Kasumi-1 (cell line): ENCODE data around the gene CRISPLD2.

Experiments used
- DNase-seq, 2 experiments: peaks; one replicate each; lab custom pipeline; 2025; lab: John Stamatoyannopoulos, UW

Gene CRISPLD2

DNA sequence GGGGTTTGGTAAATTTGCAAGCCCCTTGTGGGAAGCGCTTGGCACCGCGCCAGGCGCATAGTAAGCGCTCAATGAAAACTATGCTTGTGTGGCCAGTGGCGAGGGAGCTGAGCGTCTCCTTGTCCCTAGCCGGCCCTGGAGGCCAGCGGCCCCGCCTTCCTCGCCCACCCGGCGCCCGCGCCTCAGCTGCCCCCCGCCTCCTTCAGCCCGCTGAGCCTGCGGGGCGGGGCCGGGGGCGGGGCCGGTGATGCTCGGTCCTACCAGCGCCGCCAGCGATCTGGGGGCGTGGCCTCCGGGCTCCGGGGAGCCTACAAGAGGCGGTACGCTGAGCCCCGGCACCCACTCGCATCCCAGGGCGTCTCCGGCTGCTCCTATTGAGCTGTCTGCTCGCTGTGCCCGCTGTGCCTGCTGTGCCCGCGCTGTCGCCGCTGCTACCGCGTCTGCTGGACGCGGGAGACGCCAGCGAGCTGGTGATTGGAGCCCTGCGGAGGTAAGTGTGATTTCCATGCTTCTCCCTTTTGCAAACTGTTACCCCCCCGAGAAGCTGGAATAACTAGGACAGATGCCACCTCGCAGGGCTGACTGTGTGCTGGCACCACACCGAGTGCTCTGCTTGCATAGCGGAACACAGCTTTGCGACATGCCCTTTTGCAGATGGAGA, at the start of gene CRISPLD2:
CRISPLD2 (plus strand) TSS at position 342 of the 661 bp plus-strand sequence. CDS start 18,511 bp downstream, outside the sequence.
- DNase-seq, result peak; percentile 68 to 78

- no peak for DNase-seq
Observed at GRCh38 chr16:84773312-84773711, 46.5 kb upstream of the CRISPLD2 start.

DNA sequence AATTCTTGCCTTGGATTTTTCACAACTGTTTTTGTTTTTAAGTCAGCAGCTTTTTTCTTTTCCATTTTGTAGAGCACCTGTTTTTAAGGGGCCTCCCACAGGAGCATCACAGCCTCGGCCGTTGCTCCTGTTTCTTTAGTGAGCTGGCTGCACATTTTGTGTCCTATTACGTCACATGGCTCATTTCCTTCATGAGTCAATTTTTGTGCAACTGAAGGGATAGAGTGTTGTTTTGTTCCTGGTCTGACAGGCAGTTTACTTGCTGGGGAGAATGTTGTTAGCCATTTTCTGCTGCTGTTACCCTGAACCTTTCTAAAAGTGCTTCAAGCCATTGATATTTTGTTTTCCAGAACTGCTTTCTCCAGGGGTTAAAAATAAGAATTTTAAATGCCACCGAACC, 45.0 kb upstream of the CRISPLD2 start:
- peak; percentile 31 to 37 for DNase-seq

GRCh38 chr16:84775262-84775810, 44.4 kb upstream of the CRISPLD2 start:
- no peak for DNase-seq

DNA sequence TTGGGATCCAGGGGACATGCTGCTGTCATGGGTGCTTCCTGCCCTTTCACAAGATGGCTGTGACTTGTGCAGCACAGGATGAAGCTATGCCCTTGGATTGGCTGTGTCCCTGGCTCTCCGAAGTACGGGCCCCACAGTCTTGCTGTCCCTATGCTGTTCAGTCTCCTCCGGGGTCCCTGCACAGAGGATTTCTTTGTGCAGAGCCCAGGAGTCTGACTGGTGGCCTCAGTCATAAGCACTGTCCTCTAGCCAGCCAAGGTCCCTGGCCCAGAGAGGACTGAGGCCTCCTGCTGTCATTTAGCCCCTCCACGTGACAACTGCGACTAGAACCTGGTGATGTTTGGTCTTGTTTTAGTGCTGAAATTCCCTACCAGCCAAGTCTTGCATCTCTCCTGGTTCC, 42.4 kb upstream of the CRISPLD2 start:
- DNase-seq, result no peak

DNA sequence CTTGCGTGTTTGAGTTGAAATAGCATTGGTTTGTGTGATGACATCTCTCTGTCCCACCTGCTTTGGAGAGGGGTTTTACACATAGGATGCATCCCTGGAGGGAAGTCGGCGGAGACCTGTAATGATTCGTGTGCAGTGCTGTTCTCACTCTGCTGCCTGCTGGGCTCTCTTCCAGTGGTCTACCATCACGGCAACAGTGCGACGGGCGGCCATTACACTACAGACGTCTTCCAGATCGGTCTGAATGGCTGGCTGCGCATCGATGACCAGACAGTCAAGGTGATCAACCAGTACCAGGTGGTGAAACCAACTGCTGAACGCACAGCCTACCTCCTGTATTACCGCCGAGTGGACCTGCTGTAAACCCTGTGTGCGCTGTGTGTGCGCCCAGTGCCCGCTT, 41.1 kb upstream of the CRISPLD2 start:
- DNase-seq, result no peak

DNA sequence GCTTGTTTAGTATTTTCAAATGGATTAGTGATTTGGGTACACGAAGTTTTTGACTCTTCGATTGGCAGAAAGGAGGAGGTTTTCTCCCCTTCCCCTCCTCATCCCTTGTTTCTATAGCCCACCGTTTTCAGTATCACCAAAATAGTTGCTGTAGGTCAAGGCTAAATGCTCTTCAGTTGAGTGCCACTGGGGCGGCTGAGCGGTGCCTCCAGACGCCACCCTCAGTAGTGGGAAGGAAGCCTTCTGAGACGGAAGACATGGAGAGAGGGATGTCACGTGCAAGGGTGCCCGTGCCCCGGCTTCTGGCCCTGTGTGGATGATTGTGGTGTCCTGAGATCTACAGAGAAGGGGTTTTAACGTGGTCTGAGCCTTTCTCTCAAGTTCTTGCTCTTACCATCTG, 39.7 kb upstream of the CRISPLD2 start:
- no peak for DNase-seq

DNA sequence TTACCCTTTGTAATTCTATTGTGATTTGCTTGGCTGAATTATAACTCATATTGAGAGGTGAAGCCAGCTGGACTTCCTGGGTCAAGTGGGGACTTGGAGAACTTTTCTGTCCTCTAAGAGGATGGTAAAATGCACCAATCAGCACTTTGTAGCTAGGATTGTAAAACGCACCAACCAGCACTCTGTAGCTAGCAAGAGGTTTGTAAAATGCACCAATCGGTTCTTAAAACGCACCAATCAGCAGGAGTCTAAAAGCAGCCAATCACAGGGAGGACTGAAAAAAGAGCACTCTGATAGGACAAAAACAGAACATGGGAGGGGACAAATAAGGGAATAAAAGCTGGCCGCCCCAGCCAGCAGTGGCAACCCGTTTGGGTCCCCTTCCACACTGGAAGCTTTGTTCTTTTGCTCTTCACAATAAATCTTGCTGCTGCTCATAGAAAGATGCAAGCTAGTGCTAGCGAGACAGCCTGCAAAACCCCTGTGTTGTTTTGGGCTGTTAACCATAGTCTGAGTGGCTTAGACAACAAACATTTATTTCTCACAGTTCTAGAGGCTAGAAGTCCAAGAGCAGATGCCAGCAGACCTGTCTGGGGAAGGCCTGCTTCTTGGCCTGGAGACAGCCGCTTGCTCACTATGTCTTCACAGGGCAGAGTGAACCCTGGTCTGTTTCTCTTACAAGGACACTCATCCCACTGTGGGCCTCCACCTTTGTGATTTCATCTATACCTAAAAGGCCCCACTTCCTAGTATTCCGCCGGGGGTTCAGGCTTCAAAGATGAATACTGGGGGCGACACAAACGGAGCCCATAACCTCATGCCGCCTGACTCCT, 39.0 kb upstream of the CRISPLD2 start:
- DNase-seq, result no peak

DNA sequence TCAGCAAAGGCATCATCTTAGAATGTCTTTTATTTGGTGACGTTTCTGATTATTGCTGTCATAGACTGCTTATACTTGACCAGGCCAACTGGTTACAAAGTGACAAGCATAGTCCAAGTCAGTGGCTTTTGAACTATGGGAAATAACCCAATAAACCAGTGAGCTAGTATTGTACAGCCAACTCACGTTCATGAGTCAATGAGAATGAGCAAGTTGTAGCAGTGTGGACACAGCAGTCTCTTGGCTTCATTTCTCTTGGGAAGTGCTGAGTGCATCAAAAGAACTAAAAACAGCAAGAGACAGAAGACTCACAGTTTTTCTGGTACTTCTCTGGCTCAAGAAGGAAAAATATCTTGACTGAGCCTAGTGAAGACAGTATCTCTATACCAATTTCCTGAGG, 36.9 kb upstream of the CRISPLD2 start:
- DNase-seq, result no peak

GRCh38 chr16:84785843-84786581, 33.8 kb upstream of the CRISPLD2 start:
- no peak for DNase-seq

- no peak for DNase-seq
Observed at GRCh38 chr16:84786605-84787262, 33.1 kb upstream of the CRISPLD2 start.

DNA sequence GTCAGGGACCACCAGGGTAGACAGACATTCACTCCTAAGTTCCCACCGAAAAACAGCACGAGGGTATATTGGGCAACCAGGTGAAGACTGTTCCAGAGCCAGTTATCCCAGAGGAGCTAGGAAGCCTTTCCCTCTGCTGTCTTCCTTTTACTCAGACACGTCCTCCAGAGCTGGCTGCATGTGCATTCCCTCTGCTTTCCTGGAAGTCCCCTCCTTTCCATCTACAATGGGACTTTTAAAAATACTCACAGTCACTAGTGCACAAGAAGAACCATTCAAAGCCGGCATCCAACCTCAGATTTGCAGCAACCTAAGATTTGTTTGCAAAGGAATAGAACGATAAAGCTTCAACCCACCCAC, 32.5 kb upstream of the CRISPLD2 start:
- DNase-seq, result no peak

DNA sequence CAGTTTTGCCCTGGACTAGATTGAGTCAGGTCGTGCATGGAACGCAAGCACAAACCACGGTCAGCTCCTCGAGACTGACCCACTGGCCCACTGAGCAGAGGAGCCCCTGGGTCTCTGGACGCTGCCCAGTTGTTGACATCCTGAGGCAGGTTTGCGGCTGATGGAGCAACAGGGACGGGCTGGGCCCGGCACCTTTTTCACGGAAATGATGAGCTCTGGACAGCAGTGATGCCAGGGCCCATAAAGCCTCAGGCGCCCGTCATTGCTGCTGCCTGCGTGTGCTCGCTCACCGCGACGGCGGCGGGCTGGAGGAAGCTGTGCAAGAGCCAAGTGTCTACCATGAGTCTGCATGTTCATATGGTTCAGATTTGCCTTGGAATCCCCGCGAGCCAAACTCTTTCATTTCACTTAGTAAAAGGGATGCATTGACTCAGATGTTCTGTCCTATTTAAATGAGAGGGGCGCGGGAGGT, 30.8 kb upstream of the CRISPLD2 start:
- no peak for DNase-seq

DNA sequence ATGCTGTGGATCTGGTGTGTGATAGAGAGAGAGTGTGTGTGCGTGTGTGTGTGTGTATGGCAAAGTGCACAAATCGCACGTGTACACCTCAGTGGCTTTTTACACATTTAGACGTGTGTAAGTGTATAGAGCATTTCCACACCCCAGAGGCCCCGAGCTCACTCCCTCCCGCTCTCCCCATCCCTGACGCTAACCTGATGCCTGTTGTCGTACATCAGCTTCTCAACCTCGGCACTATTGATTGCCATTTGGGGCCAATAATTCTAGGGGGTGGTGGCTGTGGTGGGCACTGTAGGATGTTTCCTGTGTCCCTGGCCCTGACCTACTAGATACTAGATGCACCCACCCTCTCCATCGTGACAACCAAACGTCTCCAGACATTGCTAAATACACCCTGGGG, 30.4 kb upstream of the CRISPLD2 start:
- DNase-seq, result no peak

- no peak for DNase-seq
Observed at GRCh38 chr16:84790301-84790700, 29.5 kb upstream of the CRISPLD2 start.

DNA sequence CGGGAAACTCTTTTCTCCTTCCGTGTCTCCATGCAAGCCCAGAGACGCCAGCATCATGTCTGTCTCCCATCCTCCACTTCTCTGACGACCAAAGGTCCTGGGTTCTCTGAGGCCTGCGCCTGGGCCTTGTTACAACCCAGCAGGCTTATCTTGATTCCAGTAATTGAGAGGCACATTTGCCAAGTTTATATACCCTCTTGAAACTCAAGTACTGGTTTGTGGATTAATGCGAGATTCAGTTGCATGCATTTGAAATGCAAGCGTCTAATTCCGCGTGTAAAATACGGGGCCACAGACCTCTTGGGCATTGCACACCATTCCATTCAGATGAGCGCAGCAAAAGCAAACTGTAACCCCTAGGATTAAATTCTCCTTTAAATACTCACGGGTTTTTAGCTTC, 28.7 kb upstream of the CRISPLD2 start:
- no peak for DNase-seq

DNA sequence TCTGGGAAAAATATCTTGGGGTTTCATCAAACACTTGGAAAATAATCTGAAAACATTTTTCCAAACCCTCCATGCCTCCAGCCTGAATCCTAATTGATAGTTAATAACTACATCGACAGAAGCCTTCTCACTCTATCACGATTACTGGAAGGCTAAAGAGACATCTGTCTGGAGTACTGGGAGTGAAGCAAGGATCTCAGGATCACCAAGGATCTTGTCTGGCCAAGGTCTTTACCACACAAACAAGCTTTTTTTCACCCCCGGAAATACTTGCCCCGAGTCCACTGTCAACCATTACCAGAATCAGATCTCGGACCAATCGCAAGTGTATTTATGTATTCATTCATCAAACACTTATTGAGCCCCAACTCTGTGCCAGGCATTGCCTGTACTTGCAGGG, 28.3 kb upstream of the CRISPLD2 start:
- no peak for DNase-seq

- DNase-seq, result no peak
Observed at GRCh38 chr16:84794186-84794585, 25.6 kb upstream of the CRISPLD2 start.

DNA sequence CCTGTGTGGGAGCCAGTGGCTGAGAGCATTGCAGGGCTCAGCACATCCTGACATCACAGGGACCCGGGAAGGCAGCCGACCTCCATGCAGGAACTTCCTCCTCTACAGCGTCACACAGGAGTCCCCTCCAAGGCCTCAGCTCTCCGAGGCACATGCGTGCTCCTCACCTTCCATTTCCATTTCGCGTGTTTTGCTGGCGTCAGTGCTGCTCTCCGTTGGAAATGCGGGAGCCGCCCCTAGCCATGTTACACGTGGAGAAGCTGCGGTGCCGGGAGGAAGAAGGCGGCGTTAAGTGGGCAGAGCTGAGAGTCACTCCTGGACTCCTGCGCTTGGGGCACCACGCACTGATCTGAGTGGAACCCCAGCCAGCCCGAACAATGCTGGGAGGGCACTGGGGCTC, 25.2 kb upstream of the CRISPLD2 start:
- DNase-seq, result no peak

DNA sequence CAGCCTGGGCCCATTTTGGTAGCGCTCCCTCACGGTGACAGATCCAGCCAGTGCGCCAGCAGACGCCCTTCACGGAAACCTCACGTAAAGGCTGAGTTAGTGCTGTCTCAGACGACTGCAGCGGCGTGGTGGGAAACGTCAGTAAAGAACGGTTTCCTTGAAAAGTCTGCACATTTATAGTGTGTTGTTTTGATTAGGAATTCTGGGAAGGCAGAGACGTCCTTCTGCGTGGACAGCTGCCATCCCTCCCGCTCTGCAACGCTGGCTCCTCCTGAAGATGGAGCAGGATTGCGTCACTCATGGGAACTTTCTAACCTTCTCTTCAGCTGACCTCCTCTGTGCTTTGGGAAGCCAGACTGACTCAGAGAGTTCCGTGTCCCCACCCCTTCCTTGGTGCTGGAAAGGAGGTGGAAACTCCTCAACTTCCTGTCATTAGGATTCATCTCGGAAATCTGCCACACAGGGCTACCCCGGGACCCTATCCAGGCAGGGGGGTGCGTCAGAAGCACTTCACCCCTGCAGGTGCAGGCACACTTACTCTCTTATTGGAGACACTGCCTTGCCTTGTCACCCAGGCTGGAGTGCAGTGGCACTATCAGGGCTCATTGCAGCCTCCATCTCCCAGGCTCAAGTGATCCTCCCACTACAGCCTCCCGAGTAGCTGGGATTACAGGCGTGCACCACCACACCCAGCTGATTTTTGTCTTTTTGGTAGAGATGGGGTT, 24.3 kb upstream of the CRISPLD2 start:
- no peak for DNase-seq
